ENCODE data around the gene U2AF1L4. TPM values are rescaled to one million over a fixed set of nuclear protein-coding genes. Genes with fewer than 3 reads are reported as not detected.
A peak's percentile ranks its signal among the peaks of the same experiment; 100 is the strongest.

The U2AF1L4 gene
- total RNA-seq, 1 experiment from 2014 or later, result 21.8 TPM

GRCh38 chr19:35715355-35715809, 29.8 kb downstream of the U2AF1L4 start:
- no peak for DNase-seq (ENCODE audit: extremely low read depth, low read depth)

DNA sequence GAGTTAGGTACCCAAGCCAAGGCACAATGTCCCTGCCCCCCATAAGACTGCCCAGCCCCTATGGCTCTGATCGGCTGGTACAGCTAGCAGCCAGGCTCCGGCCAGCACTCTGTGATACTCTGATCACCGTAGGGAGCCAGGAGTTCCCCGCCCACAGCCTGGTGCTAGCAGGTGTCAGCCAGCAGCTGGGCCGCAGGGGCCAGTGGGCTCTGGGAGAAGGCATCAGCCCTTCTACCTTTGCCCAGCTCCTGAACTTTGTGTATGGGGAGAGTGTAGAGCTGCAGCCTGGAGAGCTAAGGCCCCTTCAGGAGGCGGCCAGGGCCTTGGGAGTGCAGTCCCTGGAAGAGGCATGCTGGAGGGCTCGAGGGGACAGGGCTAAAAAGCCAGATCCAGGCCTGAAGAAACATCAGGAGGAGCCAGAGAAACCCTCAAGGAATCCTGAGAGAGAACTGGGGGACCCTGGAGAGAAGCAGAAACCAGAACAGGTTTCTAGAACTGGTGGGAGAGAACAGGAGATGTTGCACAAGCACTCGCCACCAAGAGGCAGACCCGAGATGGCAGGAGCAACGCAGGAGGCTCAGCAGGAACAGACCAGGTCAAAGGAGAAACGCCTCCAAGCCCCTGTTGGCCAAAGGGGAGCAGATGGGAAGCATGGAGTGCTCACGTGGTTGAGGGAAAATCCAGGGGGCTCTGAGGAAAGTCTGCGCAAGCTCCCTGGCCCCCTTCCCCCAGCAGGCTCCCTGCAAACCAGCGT, 30.4 kb downstream of the U2AF1L4 start:
- no peak for DNase-seq (ENCODE audit: extremely low read depth, low read depth)

DNA sequence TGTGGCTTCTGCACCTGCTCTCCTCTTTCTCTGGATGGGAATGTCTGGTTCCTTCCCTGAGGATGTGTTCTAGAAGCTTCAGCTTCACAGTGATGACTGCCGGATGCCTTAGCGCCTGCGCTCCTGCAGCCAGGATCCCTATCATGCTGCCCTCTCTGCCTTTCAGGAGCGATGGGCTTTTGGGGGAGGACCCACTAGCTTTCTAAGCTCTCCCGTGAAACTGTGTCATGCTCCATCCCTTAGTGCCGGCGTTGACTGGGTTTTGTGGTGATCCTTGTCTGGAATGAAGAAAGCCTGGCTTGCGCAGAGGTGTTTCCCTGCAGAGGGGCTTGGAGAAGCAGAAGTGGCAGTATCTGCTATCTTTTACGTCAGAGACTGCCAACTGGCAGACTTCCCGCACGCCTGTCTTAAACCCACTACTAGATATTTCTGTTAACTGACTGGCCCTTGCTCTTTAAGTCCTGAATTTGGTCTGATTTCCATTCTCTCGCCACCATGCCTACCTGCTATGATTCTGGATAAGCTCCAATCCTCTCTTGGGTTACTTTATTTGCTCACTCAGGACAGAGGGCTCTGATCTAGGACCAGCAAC, 31.2 kb downstream of the U2AF1L4 start:
- no peak for DNase-seq (ENCODE audit: extremely low read depth, low read depth)

- DNase-seq (ENCODE audit: extremely low read depth, low read depth), result no peak
Measured at GRCh38 chr19:35713506-35713850, 31.7 kb downstream of the U2AF1L4 start.

GRCh38 chr19:35712567-35713505, 32.4 kb downstream of the U2AF1L4 start:
- no peak for DNase-seq (ENCODE audit: extremely low read depth, low read depth)

DNA sequence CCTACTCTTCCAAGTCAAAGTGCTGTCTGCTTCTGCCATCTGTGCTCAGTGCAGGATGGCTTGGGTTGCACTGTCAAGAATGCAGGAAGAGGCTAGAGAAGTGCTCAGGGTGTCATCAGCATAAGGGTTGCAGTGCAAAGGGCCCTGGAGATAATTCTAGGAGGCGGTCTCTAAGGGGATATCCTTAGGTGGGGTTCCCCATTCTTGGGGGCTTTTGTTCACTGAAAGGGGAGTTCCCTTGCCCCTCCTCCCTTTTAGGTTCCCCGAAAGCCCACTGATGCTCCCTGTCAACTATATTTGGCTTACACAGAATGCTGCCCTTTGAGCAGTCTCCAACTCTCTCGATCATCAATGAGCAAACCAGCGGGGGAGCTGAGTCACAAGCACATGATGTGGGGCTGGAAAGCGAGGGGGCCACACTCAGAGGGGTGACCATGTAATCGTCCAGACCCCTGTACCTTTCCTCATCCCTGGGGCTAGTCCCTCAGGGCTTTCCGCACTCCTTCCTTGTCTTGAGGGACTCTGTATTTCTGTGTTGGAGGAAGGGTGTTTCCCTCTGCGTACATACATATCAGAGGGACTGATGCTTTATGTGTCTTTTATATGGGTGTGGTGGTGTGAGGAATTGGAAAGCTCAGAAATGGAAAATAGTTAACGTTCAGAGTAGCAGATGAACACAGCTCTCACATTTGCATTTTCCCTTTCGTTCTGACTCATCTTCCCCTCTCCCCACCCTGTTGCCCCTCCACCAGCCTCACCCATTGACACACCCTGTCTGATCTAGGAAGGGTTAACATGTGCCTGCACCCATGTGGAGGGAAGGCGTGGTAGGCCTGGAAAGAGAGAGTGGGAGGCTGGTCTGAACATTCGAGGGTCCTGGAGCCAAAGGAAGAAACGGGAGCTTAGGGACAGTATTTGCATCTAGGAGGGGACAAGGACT, 34.2 kb downstream of the U2AF1L4 start:
- DNase-seq (ENCODE audit: extremely low read depth, low read depth), result no peak

GRCh38 chr19:35708391-35708790, 36.8 kb downstream of the U2AF1L4 start:
- DNase-seq (ENCODE audit: extremely low read depth, low read depth), result no peak

DNA sequence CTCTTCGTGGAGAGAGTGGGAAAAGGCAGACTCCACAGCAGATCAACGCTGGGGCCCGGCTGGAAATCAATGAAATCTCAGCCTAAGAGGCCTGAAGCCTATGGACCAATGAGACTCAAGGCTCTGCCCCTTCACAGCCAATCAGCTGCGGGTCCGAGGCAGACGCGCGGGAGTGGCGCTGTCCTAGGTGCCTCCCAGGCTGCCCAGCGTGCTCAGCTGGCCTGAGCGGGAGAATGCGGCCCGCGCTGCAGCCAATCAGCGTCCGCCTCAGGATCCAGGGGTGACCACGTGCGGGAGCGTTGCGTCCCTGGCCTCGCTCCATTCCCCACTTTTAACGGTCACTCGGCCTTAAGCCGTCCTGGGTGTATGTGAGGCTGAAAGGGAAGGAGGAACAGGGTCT, 41.0 kb downstream of the U2AF1L4 start, which contains the start of gene ZBTB32:
Gene ZBTB32 (plus strand): TSS at position 341 of the 400 bp plus-strand sequence. CDS start 10,069 bp downstream, outside the sequence.
- no peak for DNase-seq (ENCODE audit: extremely low read depth, low read depth)

- DNase-seq (ENCODE audit: extremely low read depth, low read depth), result no peak
Measured at GRCh38 chr19:35703343-35703742, 41.9 kb downstream of the U2AF1L4 start.

DNA sequence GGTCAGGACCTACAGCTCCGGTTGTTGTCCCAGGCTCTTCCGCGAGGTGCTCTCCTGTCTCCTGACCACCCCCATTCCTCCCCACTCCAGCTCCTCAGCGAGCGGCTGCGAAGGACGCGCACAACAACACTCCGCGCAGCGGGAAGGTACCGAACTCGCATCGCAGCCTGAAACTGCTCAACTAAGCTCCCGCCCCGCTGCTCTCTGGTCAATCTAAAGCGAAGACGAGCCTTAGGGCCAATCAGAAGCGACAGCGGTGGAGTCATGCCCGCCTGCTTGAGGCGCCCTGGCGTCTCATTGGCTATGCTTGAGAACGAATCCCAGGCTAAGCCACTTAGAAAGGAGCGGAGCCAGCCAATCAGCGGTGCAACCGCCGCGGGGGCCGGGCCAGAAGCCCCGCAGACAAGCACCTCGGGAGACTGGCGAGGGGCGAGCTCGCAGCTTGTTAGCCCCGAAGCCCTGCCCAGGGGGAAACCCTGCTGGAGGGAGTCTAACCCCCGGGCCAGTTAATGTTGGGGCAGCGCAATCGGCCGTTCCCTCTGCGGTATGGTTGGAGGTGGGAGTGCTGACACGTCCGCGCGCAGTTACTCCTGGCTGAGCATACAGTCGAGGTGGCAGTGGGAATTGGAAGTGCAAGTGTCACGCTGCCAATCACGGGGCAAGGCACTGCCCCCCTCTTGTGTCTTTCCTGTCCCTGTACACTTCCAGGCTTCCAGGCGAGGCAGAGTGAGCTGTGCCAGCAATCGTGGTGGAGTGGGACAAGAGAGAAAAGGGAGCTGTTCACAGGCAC, 42.8 kb downstream of the U2AF1L4 start:
- peak; percentile 98 for DNase-seq (ENCODE audit: extremely low read depth, low read depth)

GRCh38 chr19:35696835-35697234, 48.4 kb downstream of the U2AF1L4 start:
- DNase-seq (ENCODE audit: extremely low read depth, low read depth), result no peak

- DNase-seq (ENCODE audit: extremely low read depth, low read depth), result no peak
Measured at GRCh38 chr19:35695895-35696422, 49.3 kb downstream of the U2AF1L4 start.

DNA sequence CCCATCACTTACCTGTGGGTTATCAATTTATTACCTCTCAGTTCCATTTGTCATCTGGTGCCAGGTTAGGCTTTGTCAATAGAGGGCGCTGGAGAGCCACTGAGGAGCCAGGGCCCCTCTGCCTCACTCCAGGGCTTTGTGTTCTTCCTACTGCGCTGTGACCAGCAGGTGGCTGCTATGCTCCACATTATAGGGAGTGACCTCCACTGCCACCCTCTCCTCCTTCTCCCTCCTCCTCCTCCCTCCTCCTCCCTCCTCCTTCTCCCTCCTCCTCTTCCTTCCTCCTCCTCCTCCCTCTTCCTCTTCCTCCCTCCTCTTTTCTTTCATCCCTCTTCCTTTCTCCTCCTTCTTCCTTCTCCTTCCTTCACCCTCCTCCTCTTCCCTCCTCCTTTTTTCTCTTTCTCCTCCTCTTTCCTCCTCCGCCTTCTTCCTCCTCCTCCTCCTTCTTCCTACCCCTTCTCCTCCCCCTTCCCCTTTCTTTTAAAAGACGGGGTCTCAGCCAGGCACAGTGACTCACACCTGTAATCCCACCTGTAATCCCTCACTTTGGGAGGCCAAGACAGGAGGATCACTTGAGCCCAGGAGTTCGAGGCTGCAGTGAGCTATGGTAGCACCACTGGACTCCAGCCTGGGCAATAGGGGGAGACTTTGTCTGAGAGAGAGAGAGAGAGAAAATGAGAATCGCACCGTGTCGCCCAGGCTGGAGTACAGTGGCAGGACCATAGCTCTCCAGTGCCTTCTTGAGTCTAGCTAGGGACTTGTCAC, 51.2 kb downstream of the U2AF1L4 start:
- DNase-seq (ENCODE audit: extremely low read depth, low read depth), result peak; percentile 92

DNA sequence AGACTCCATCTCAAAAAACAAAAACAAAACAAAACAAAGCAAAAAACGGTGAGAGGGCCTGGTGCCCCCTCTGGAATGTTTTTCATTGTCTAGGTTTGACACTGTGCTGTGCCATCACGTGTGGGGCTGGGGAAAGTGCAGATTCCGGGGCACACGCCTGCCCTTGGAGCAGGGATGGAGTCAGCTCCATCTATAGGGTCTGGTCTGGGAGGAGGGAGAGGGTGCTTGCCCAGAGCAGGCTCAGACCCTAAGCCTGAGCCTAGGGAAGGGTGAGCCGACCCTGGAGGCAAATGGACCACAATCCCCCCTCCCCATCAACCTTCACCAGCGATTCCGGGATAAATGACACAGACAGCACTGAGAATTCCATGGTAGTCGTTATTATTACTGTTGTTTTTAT, 51.8 kb downstream of the U2AF1L4 start:
- no peak for DNase-seq (ENCODE audit: extremely low read depth, low read depth)

Measured in NCI-H460 (cell line).